GM12878 (cell line): ENCODE data around the gene SMAP1. TPM values are rescaled to one million over a fixed set of nuclear protein-coding genes. Genes with fewer than 3 reads are reported as not detected.

ENCODE experiments used
- ATAC-seq: fragments of 200-7000 bp; cut with Tn5 transposase; 3 replicates; pipeline ENCODE4 v1.9.1; 2020; ENCODE audit warnings: mild to moderate bottlenecking, moderate library complexity
- BruUV-seq: library from RNA; stranded (reverse); fragments of 400-500 nt; replicated peaks from 2 replicates; lab custom pipeline; 2021; lab: Mats Ljungman, UMichigan
- CTCF ChIA-PET: fragments of 300-600 bp; sonication (Branson Sonifier 250); formaldehyde crosslinking; extraction: SDS; loops from one replicate; lab custom pipeline; 2021; ENCODE audit warnings: inconsistent platforms; lab: Yijun Ruan, JAX
- POLR2A ChIA-PET: fragments of 350-600 bp; formaldehyde crosslinking; extraction: SDS; loops from one replicate; lab custom pipeline; 2021; ENCODE audit warnings: inconsistent platforms; lab: Charles Lee
- RAD21 ChIA-PET: fragments of 300-600 bp; sonication (Branson Sonifier 250); formaldehyde crosslinking; loops from one replicate; lab custom pipeline; 2023; ENCODE audit warnings: antibody characterized with exemption; ENCODE audit not compliant: unreplicated experiment; lab: Charles Lee
- SMC1A ChIA-PET: fragments of 300-600 bp; sonication (Branson Sonifier 250); formaldehyde crosslinking; loops from one replicate; lab custom pipeline; 2023; ENCODE audit not compliant: unreplicated experiment, uncharacterized antibody; lab: Charles Lee
- DNase-seq: peaks from one replicate; pipeline ENCODE4 v3.0.0-alpha.2; 2011; ENCODE audit warnings: low read depth, low spot score
- FAIRE-seq: peaks from 3 replicates; lab custom pipeline; 2011; peaks lifted over from hg19 to GRCh38; lab: Jason Lieb, UNC
- H2AFZ ChIP-seq: 2 replicates; pipeline ENCODE4 v1.6.0; 2011; ENCODE audit warnings: low read depth, low read length, control low read depth; ENCODE audit not compliant: control insufficient read depth
- H3K27ac ChIP-seq: 2 replicates; pipeline ENCODE4 v1.5.1; 2011; ENCODE audit warnings: control low read depth; ENCODE audit not compliant: control insufficient read depth, insufficient read depth
- H3K27me3 ChIP-seq, 2 experiments: replicated peaks in 1 of 2; 2 replicates each; pipeline versions ENCODE4 v1.6.0 to v1.6.1; 2011; ENCODE audit warnings: low read length in 1 of 2; ENCODE audit not compliant: control insufficient read depth in 2 of 2, insufficient read depth in 2 of 2
- H3K36me3 ChIP-seq, 2 experiments: 2 replicates each; pipeline ENCODE4 v1.5.1; 2011; ENCODE audit warnings: low read length in 1 of 2; ENCODE audit not compliant: control insufficient read depth in 2 of 2, insufficient read depth in 2 of 2
- H3K4me1 ChIP-seq: 2 replicates; pipeline ENCODE4 v1.6.1; 2011; ENCODE audit warnings: mild to moderate bottlenecking, low read length, moderate library complexity, mixed read lengths; ENCODE audit not compliant: control insufficient read depth, insufficient read depth
- H3K4me2 ChIP-seq: 2 replicates; pipeline ENCODE4 v1.6.0; 2011; ENCODE audit warnings: control low read depth; ENCODE audit not compliant: control insufficient read depth, insufficient read depth
- H3K4me3 ChIP-seq: fragments of 200-600 bp; sonication (generic); 2 replicates; pipeline ENCODE4 v1.5.1; 2016
- H3K79me2 ChIP-seq: 2 replicates; pipeline ENCODE4 v1.6.0; 2011; ENCODE audit warnings: low read length; ENCODE audit not compliant: control insufficient read depth, insufficient read depth
- H3K9ac ChIP-seq: 2 replicates; pipeline ENCODE4 v1.8.0; 2011; ENCODE audit warnings: low read length, control low read depth, mixed read lengths; ENCODE audit not compliant: control insufficient read depth, insufficient read depth
- H3K9me3 ChIP-seq: replicated peaks from 3 replicates; pipeline ENCODE4 v1.5.1; 2011; ENCODE audit warnings: mild to moderate bottlenecking, low read length; ENCODE audit not compliant: control insufficient read depth, insufficient read depth
- H4K20me1 ChIP-seq: 2 replicates; pipeline ENCODE4 v1.6.0; 2011; ENCODE audit not compliant: control insufficient read depth, insufficient read depth
- ASH2L ChIP-seq: fragments of 300-600, 200-600 bp; sonication (generic); IDR thresholded peaks from 2 replicates; pipeline ENCODE4 v1.6.1; 2017; ENCODE audit warnings: low read depth, mild to moderate bottlenecking, borderline replicate concordance
- BRCA1 ChIP-seq: IDR thresholded peaks from 2 replicates; pipeline ENCODE4 v1.6.1; 2011; ENCODE audit warnings: low read depth, low read length, improper control_type of control experiment
- EP300 ChIP-seq, 2 experiments: fragments of 150-350 bp in 1 of 2; IDR thresholded peaks; 2 replicates each; pipeline ENCODE4 v1.6.1; 2011 to 2012; ENCODE audit warnings: low read depth in 2 of 2, low read length in 2 of 2, borderline replicate concordance in 1 of 2, improper control_type of control experiment in 1 of 2, inconsistent platforms in 1 of 2; ENCODE audit not compliant: control insufficient read depth in 1 of 2
- LARP7 ChIP-seq: fragments of 450-650 bp; IDR thresholded peaks from 2 replicates; pipeline ENCODE4 v1.6.1; 2017; ENCODE audit warnings: mild to moderate bottlenecking
- MEF2B ChIP-seq: fragments of 450-650 bp; IDR thresholded peaks from 2 replicates; pipeline ENCODE4 v1.6.1; 2018; ENCODE audit warnings: mild to moderate bottlenecking, moderate library complexity; ENCODE audit not compliant: partially characterized antibody, poor library complexity, severe bottlenecking
- NKRF ChIP-seq: fragments of 450-650 bp; conservative IDR thresholded peaks from 2 replicates; pipeline ENCODE4 v1.6.1; 2017; ENCODE audit warnings: mild to moderate bottlenecking, moderate library complexity
- PML ChIP-seq: IDR thresholded peaks from 2 replicates; pipeline ENCODE4 v1.6.1; 2012; ENCODE audit warnings: low read length, inconsistent platforms
- SMAD1 ChIP-seq: fragments of 450-650 bp; IDR thresholded peaks from 2 replicates; pipeline ENCODE4 v1.6.1; 2018; ENCODE audit warnings: mild to moderate bottlenecking, low read depth; ENCODE audit not compliant: partially characterized antibody
- SMARCA5 ChIP-seq: fragments of 450-650 bp; IDR thresholded peaks from 2 replicates; pipeline ENCODE4 v1.6.1; 2017; ENCODE audit warnings: mild to moderate bottlenecking
- SMC3 ChIP-seq: IDR thresholded peaks from 2 replicates; pipeline ENCODE4 v1.6.1; 2011; ENCODE audit warnings: low read length, improper control_type of control experiment, borderline replicate concordance
- SUPT20H ChIP-seq: IDR thresholded peaks from 2 replicates; pipeline ENCODE4 v1.6.1; 2011; ENCODE audit warnings: low read depth, mild to moderate bottlenecking, low read length, moderate library complexity, borderline replicate concordance; ENCODE audit not compliant: control insufficient read depth
- ZNF274 ChIP-seq: IDR thresholded peaks from one replicate; pipeline ENCODE4 v1.8.0; 2011; ENCODE audit not compliant: insufficient read length, insufficient read depth
- ZNF622 ChIP-seq: fragments of 450-650 bp; IDR thresholded peaks from 2 replicates; pipeline ENCODE4 v1.6.1; 2017; ENCODE audit warnings: mild to moderate bottlenecking, inconsistent platforms
- WGBS: methylation state at CpG from one replicate; pipeline ENCODE4 v1.1.6; 2016; ENCODE audit warnings: low lambda C conversion rate; ENCODE audit not compliant: insufficient replicate concordance, insufficient coverage; ENCODE audit errors: missing lambda C conversion rate; 5-methylcytosine and 5-hydroxymethylcytosine counted together
- in situ Hi-C: fragments of 300-500 bp; cut with MboI; formaldehyde crosslinking; loops from 9 replicates; pipeline ENCODE4 v1.14.3; 2018; ENCODE audit warnings: mixed read lengths
- intact Hi-C: fragments of 100-400 bp; cut with micrococcal nuclease; formaldehyde crosslinking; loops from one replicate; pipeline ENCODE4 v1.14.2; 2022; ENCODE audit not compliant: unreplicated experiment
- polyA plus RNA-seq, 11 experiments: library from polyadenylated mRNA; depleted of rRNA in 4 of 11; unstranded in 6 of 11; stranded (reverse) in 5 of 11; fragments of >200 nt; fragmentation: Nextera tagmentation in 4 of 11; fragmentation: Illumina TruSeq in 1 of 11; extraction: Ambion mirVana in 4 of 11; extraction: Trizol in 1 of 11; gene quantifications; 1 replicate in 1 of 11; 2 replicates in 10 of 11; pipeline versions ENCODE4 v1.2.1 to v1.2.3, GENCODE V29; 2011 to 2016; ENCODE audit warnings: inconsistent platforms in 2 of 11, missing spikeins in 2 of 11, low read depth in 1 of 11
- total RNA-seq, 4 experiments: library from RNA; depleted of rRNA in 3 of 4; stranded (reverse); fragments of >200 nt in 3 of 4; fragmentation: Illumina TruSeq in 1 of 4; extraction: Trizol in 1 of 4; gene quantifications; 2 replicates each; pipeline versions ENCODE4 v1.2.1 to v1.2.3, GENCODE V29; 2013 to 2021
- TF ChIP-seq, protein P1 (sequence below): fragments of 450-650 bp; IDR thresholded peaks from 2 replicates; pipeline ENCODE4 v1.6.1; 2017; ENCODE audit warnings: antibody characterized with exemption, mild to moderate bottlenecking, moderate library complexity
- TF ChIP-seq, protein P2 (sequence below): IDR thresholded peaks from 2 replicates; pipeline ENCODE4 v1.6.1; 2011; ENCODE audit warnings: mild to moderate bottlenecking, low read depth, low read length, moderate library complexity; ENCODE audit not compliant: insufficient replicate concordance
- TF ChIP-seq, protein P3 (sequence below): fragments of 450-650 bp; IDR thresholded peaks from 2 replicates; pipeline ENCODE4 v1.6.1; 2017; ENCODE audit warnings: borderline replicate concordance

SMAP1 gene
- total and polyA plus RNA-seq, 10 of the 15 experiments (the other 5 are each of a cell fraction or from before 2014, with no cell fraction given): 13.7 to 33.9 (median 25.3) TPM

DNA sequence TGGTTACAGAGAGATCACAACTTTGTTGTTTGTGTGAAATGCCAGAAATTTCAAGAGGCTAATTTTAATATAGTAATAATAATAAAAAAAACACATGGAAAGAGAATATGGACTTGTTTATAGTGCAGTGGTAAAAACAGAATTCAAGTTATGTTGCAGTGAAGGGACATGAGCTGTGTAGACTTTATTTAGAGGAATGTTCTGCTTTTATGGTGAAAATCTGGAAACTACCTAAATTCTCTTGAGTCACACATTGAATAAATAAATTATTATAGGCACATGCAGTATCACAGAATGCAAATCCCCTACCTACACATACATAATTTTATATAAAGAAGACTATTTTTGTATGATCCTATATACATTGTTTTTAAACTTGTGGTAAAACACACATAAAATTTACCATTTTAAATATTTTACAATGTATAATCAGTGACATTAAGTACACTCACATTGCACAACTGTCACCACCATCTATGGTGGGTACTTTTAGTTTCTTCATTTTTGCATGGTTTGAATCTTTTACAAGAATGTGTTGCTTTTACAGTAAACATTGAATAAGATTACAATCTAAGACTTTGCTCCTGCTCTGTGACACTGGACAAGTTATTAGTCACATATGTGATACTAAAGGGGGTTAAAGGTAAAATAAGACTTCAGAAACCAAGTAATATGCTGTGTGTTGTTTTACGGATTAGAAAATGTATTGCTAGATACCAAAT lies 181.8 kb downstream of the SMAP1 start:
- Histone ChIP-seq H3K4me3 (no peak overlapping the region), H3K36me3 (peaks cover 0 to 5% of the 10 kb centered on the region in 2 experiments; a peak in 1 of 4 replicates), H3K4me1 (no peaks in the 10 kb centered on the region), H3K79me2 (no peaks in the 10 kb centered on the region), H3K9me3 (peaks cover 5% of the 10 kb centered on the region; the same call in 2 of the 3 replicates), H2AFZ (no peak overlapping the region), H3K27ac (no peak overlapping the region), H3K9ac (no peak overlapping the region), H3K4me2 (no peak overlapping the region), H3K27me3 (no peaks in the 10 kb centered on the region), H4K20me1 (no peaks in the 10 kb centered on the region)
- SMC1A ChIA-PET: no interaction called here
- FAIRE-seq (no peak), DNase-seq (no peak), ATAC-seq (no peak)
- TF ChIP-seq, protein P1, sequence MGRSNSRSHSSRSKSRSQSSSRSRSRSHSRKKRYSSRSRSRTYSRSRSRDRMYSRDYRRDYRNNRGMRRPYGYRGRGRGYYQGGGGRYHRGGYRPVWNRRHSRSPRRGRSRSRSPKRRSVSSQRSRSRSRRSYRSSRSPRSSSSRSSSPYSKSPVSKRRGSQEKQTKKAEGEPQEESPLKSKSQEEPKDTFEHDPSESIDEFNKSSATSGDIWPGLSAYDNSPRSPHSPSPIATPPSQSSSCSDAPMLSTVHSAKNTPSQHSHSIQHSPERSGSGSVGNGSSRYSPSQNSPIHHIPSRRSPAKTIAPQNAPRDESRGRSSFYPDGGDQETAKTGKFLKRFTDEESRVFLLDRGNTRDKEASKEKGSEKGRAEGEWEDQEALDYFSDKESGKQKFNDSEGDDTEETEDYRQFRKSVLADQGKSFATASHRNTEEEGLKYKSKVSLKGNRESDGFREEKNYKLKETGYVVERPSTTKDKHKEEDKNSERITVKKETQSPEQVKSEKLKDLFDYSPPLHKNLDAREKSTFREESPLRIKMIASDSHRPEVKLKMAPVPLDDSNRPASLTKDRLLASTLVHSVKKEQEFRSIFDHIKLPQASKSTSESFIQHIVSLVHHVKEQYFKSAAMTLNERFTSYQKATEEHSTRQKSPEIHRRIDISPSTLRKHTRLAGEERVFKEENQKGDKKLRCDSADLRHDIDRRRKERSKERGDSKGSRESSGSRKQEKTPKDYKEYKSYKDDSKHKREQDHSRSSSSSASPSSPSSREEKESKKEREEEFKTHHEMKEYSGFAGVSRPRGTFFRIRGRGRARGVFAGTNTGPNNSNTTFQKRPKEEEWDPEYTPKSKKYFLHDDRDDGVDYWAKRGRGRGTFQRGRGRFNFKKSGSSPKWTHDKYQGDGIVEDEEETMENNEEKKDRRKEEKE: no peak
- TF ChIP-seq ZNF274 (no peak), SMC3 (no peak), NKRF (no peak), MEF2B (no peak), ZNF622 (no peak), LARP7 (no peak), SMAD1 (no peak), BRCA1 (no peak), ASH2L (no peak), EP300 (IDR thresholded peaks at IDR 0.05; ENCODE audit: borderline replicate concordance in 1 of 2, control insufficient read depth in 1 of 2, low read depth in 2 of 2, low read length in 2 of 2) (no peak), SMARCA5 (no peak), SUPT20H (no peak), PML (no peak)
- TF ChIP-seq, protein P2, sequence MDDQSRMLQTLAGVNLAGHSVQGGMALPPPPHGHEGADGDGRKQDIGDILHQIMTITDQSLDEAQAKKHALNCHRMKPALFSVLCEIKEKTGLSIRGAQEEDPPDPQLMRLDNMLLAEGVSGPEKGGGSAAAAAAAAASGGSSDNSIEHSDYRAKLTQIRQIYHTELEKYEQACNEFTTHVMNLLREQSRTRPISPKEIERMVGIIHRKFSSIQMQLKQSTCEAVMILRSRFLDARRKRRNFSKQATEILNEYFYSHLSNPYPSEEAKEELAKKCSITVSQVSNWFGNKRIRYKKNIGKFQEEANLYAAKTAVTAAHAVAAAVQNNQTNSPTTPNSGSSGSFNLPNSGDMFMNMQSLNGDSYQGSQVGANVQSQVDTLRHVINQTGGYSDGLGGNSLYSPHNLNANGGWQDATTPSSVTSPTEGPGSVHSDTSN: no peak
- TF ChIP-seq, protein P3, sequence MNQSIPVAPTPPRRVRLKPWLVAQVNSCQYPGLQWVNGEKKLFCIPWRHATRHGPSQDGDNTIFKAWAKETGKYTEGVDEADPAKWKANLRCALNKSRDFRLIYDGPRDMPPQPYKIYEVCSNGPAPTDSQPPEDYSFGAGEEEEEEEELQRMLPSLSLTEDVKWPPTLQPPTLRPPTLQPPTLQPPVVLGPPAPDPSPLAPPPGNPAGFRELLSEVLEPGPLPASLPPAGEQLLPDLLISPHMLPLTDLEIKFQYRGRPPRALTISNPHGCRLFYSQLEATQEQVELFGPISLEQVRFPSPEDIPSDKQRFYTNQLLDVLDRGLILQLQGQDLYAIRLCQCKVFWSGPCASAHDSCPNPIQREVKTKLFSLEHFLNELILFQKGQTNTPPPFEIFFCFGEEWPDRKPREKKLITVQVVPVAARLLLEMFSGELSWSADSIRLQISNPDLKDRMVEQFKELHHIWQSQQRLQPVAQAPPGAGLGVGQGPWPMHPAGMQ: no peak
- 95% methylated on average over 1 of the region's 1 CpG for WGBS
- no TSS peak for BruUV-seq
- intact Hi-C loops: no loop called here
- CTCF ChIA-PET: interaction anchor here (0.7 to 1.8 kb wide), 3 partner anchors 9 to 106 kb away, joined by 3 to 7 read pairs (median 3); no protein-coding TSS in a partner anchor
- RAD21 ChIA-PET: interaction anchor here (0.6 kb wide), 1 partner anchor 142 kb away, joined by 3 read pairs; no protein-coding TSS in a partner anchor
- in situ Hi-C loops: no loop called here
- POLR2A ChIA-PET: no interaction called here
